Activated naive CD8-positive, alpha-beta T cell treated with anti-CD3 and anti-CD28 coated beads for 36 hours (primary cell): Measurements from ENCODE around the gene PCDHGA3. TPM values are rescaled to one million over a fixed set of nuclear protein-coding genes. Genes with fewer than 3 reads are reported as not detected.
"Not testable (repeated sequence)": the region's sequence is repeated elsewhere in the genome, so short reads cannot be mapped to it uniquely, and the experiment has no call there.

ENCODE experiments used
- DNase-seq: peaks from one replicate; pipeline ENCODE4 v3.0.0; 2021
- H3K27ac Mint-ChIP-seq: one replicate; pipeline ENCODE4 v1.8.0; 2022; ENCODE audit warnings: mild to moderate bottlenecking, moderate library complexity, mixed read lengths
- H3K27me3 Mint-ChIP-seq: one replicate; pipeline ENCODE4 v1.8.0; 2022; ENCODE audit warnings: mild to moderate bottlenecking, mixed read lengths
- H3K36me3 Mint-ChIP-seq: one replicate; pipeline ENCODE4 v1.8.0; 2021; ENCODE audit warnings: mild to moderate bottlenecking, mixed read lengths
- H3K4me1 Mint-ChIP-seq: one replicate; pipeline ENCODE4 v1.8.0; 2021; ENCODE audit warnings: mixed read lengths
- H3K4me3 Mint-ChIP-seq: one replicate; pipeline ENCODE4 v1.8.0; 2022; ENCODE audit warnings: mild to moderate bottlenecking, moderate library complexity, mixed read lengths
- H3K9me3 Mint-ChIP-seq: one replicate; pipeline ENCODE4 v1.8.0; 2022; ENCODE audit warnings: mixed read lengths
- total RNA-seq, 2 experiments: library from RNA; stranded (reverse); gene quantifications; one replicate each; pipeline ENCODE4 v1.2.3, GENCODE V29; 2021

Gene PCDHGA3
- total RNA-seq, 2 experiments from 2014 or later = not detected

- Mint-ChIP-seq H3K36me3 (peaks cover 15% of the 10 kb centered on the region), H3K4me3 (peak within 1 kb of the TSS; percentile 26), H3K9me3 (peaks cover 47% of the 10 kb centered on the region), H3K4me1 (peaks cover 2% of the 10 kb centered on the region), H3K27ac (no peak within 1 kb of the TSS), H3K27me3 (peaks cover 94% of the 10 kb centered on the region)
- no peak for DNase-seq
Measured at GRCh38 chr5:141338538-141339306, 4.9 kb upstream of the PCDHGA3 start, which contains the start of gene PCDHGA2. TSS of gene PCDHGA2 (plus strand) at chr5:141338760.

GRCh38 chr5:141340781-141341354 lies 2.8 kb upstream of the PCDHGA3 start:
- not testable (repeated sequence) for H3K27ac Mint-ChIP-seq, H3K4me3 Mint-ChIP-seq, DNase-seq, H3K4me1 Mint-ChIP-seq
- H3K9me3 Mint-ChIP-seq = peaks cover 45% of the 10 kb centered on the region
- peaks cover 91% of the 10 kb centered on the region for H3K27me3 Mint-ChIP-seq
- peaks cover 18% of the 10 kb centered on the region for H3K36me3 Mint-ChIP-seq

GRCh38 chr5:141342773-141343172 lies 856 bp upstream of the PCDHGA3 start:
- Mint-ChIP-seq H3K4me1 (peaks cover 2% of the 10 kb centered on the region), H3K27me3 (peaks cover 90% of the 10 kb centered on the region), H3K4me3 (no peak overlapping the region), H3K9me3 (peaks cover 34% of the 10 kb centered on the region), H3K36me3 (peaks cover 17% of the 10 kb centered on the region), H3K27ac (no peak overlapping the region)
- no peak for DNase-seq

GRCh38 chr5:141343953-141344463 lies 379 bp downstream of the PCDHGA3 start:
- Mint-ChIP-seq H3K27ac (no peak overlapping the region), H3K4me3 (peak overlapping the region; percentile 29), H3K27me3 (peaks cover 87% of the 10 kb centered on the region), H3K4me1 (peaks cover 2% of the 10 kb centered on the region), H3K9me3 (peaks cover 24% of the 10 kb centered on the region), H3K36me3 (peaks cover 17% of the 10 kb centered on the region)
- no peak for DNase-seq

GRCh38 chr5:141345327-141345726 lies 1.7 kb downstream of the PCDHGA3 start:
- H3K4me3 Mint-ChIP-seq = no peak overlapping the region

GRCh38 chr5:141346017-141346416 lies 2.4 kb downstream of the PCDHGA3 start:
- H3K36me3 Mint-ChIP-seq = peaks cover 17% of the 10 kb centered on the region
- peaks cover 88% of the 10 kb centered on the region for H3K27me3 Mint-ChIP-seq
- H3K27ac Mint-ChIP-seq, DNase-seq, H3K4me3 Mint-ChIP-seq, H3K4me1 Mint-ChIP-seq: not testable (repeated sequence)
- peaks cover 21% of the 10 kb centered on the region for H3K9me3 Mint-ChIP-seq

More at GRCh38 chr5:141345327-141345726, 1.7 kb downstream of the PCDHGA3 start:
- DNase-seq = no peak
- Mint-ChIP-seq H3K36me3 (peaks cover 18% of the 10 kb centered on the region), H3K27me3 (peaks cover 85% of the 10 kb centered on the region), H3K4me1 (peaks cover 2% of the 10 kb centered on the region), H3K27ac (no peak overlapping the region), H3K9me3 (peaks cover 22% of the 10 kb centered on the region)

- DNase-seq = no peak
- Mint-ChIP-seq H3K9me3 (peaks cover 19% of the 10 kb centered on the region), H3K4me3 (peak within 1 kb of the TSS; percentile 26), H3K27me3 (peaks cover 85% of the 10 kb centered on the region), H3K27ac (no peak within 1 kb of the TSS), H3K4me1 (no peaks in the 10 kb centered on the region), H3K36me3 (peaks cover 16% of the 10 kb centered on the region)
Measured at GRCh38 chr5:141349917-141350619, 6.4 kb downstream of the PCDHGA3 start, which contains the start of gene PCDHGB1. TSS of gene PCDHGB1 (plus strand) at chr5:141350099. CDS start at chr5:141350261, 162 bp downstream.

- H3K27ac Mint-ChIP-seq = no peak overlapping the region
- no peak overlapping the region for H3K4me3 Mint-ChIP-seq
- H3K36me3 Mint-ChIP-seq = peaks cover 17% of the 10 kb centered on the region
- peaks cover 25% of the 10 kb centered on the region for H3K9me3 Mint-ChIP-seq
- no peak for DNase-seq
- peaks cover 88% of the 10 kb centered on the region for H3K27me3 Mint-ChIP-seq
- H3K4me1 Mint-ChIP-seq = no peaks in the 10 kb centered on the region
Measured at GRCh38 chr5:141351591-141351990, 8.0 kb downstream of the PCDHGA3 start.

GRCh38 chr5:141354900-141355469 lies 11.4 kb downstream of the PCDHGA3 start, which contains the start of gene PCDHGA4:
TSS of gene PCDHGA4 (plus strand) at chr5:141355021. CDS start at chr5:141355108, 87 bp downstream.
- no peak within 1 kb of the TSS for H3K27ac Mint-ChIP-seq

GRCh38 chr5:141355641-141356040 lies 12.0 kb downstream of the PCDHGA3 start:
- no peak for DNase-seq
- H3K36me3 Mint-ChIP-seq = peaks cover 18% of the 10 kb centered on the region
- peaks cover 91% of the 10 kb centered on the region for H3K27me3 Mint-ChIP-seq
- H3K4me3 Mint-ChIP-seq = no peak overlapping the region
- peaks cover 3% of the 10 kb centered on the region for H3K4me1 Mint-ChIP-seq
- peaks cover 37% of the 10 kb centered on the region for H3K9me3 Mint-ChIP-seq
- H3K27ac Mint-ChIP-seq = no peak overlapping the region

More at GRCh38 chr5:141354900-141355469, 11.4 kb downstream of the PCDHGA3 start, which contains the start of gene PCDHGA4:
- Mint-ChIP-seq H3K4me1 (peaks cover 2% of the 10 kb centered on the region), H3K4me3 (no peak within 1 kb of the TSS), H3K36me3 (peaks cover 20% of the 10 kb centered on the region), H3K9me3 (peaks cover 33% of the 10 kb centered on the region), H3K27me3 (peaks cover 91% of the 10 kb centered on the region)
- DNase-seq = no peak

GRCh38 chr5:141356133-141356532 lies 12.5 kb downstream of the PCDHGA3 start:
- no peak overlapping the region for H3K27ac Mint-ChIP-seq
- DNase-seq = no peak
- H3K4me1 Mint-ChIP-seq = peaks cover 5% of the 10 kb centered on the region
- H3K4me3 Mint-ChIP-seq = no peak overlapping the region
- peaks cover 23% of the 10 kb centered on the region for H3K36me3 Mint-ChIP-seq
- H3K27me3 Mint-ChIP-seq = peaks cover 91% of the 10 kb centered on the region
- peaks cover 42% of the 10 kb centered on the region for H3K9me3 Mint-ChIP-seq

GRCh38 chr5:141356950-141357349 lies 13.3 kb downstream of the PCDHGA3 start:
- no peak for DNase-seq
- Mint-ChIP-seq H3K27me3 (peaks cover 90% of the 10 kb centered on the region), H3K4me3 (no peak overlapping the region), H3K4me1 (peaks cover 5% of the 10 kb centered on the region), H3K27ac (no peak overlapping the region), H3K9me3 (peaks cover 44% of the 10 kb centered on the region), H3K36me3 (peaks cover 27% of the 10 kb centered on the region)

GRCh38 chr5:141359790-141360426 lies 16.3 kb downstream of the PCDHGA3 start, which contains the start of gene PCDHGB2:
TSS of gene PCDHGB2 (plus strand) at chr5:141359994. CDS start at chr5:141360136, 142 bp downstream.
- peaks cover 93% of the 10 kb centered on the region for H3K27me3 Mint-ChIP-seq
- H3K4me1 Mint-ChIP-seq = peaks cover 5% of the 10 kb centered on the region
- H3K36me3 Mint-ChIP-seq = peaks cover 36% of the 10 kb centered on the region
- peak within 1 kb of the TSS; percentile 75 for H3K4me3 Mint-ChIP-seq
- peaks cover 49% of the 10 kb centered on the region for H3K9me3 Mint-ChIP-seq
- H3K27ac Mint-ChIP-seq = peak within 1 kb of the TSS; percentile 3
- DNase-seq = no peak

- Mint-ChIP-seq H3K27me3 (peaks cover 93% of the 10 kb centered on the region), H3K36me3 (peaks cover 40% of the 10 kb centered on the region), H3K27ac (no peak overlapping the region), H3K4me1 (peaks cover 5% of the 10 kb centered on the region), H3K9me3 (peaks cover 53% of the 10 kb centered on the region), H3K4me3 (no peak overlapping the region)
- no peak for DNase-seq
Measured at GRCh38 chr5:141360685-141361084, 17.1 kb downstream of the PCDHGA3 start.
